Smooth muscle cell (in vitro differentiated cells): ENCODE data around the gene MATN1. TPM values are rescaled to one million over a fixed set of nuclear protein-coding genes. Genes with fewer than 3 reads are reported as not detected.
"Not testable (repeated sequence)": the region's sequence is repeated elsewhere in the genome, so short reads cannot be mapped to it uniquely, and the experiment has no call there.

Experiments used
- DNase-seq: peaks from one replicate; lab custom pipeline; 2025; ENCODE audit not compliant: unreplicated experiment; lab: John Stamatoyannopoulos, UW
- H2AFZ ChIP-seq: fragments of 200-600 bp; sonication (generic); 2 replicates; pipeline ENCODE4 v1.6.0; 2016; ENCODE audit warnings: antibody characterized with exemption, low read depth, mild to moderate bottlenecking
- H3F3A ChIP-seq: fragments of 200-600 bp; sonication (generic); 2 replicates; pipeline ENCODE4 v1.6.0; 2017; ENCODE audit warnings: antibody characterized with exemption, low read depth
- H3K27ac ChIP-seq: fragments of 200-600 bp; sonication (generic); 2 replicates; pipeline ENCODE4 v1.5.1; 2016; ENCODE audit warnings: low read depth, mild to moderate bottlenecking
- H3K27me3 ChIP-seq: fragments of 200-600 bp; sonication (generic); 2 replicates; pipeline ENCODE4 v1.6.1; 2016; ENCODE audit warnings: low read depth, mild to moderate bottlenecking
- H3K36me3 ChIP-seq: fragments of 200-600 bp; sonication (generic); 2 replicates; pipeline ENCODE4 v1.5.1; 2016; ENCODE audit warnings: low read depth
- H3K4me1 ChIP-seq: fragments of 200-600 bp; sonication (generic); 2 replicates; pipeline ENCODE4 v1.5.1; 2016; ENCODE audit warnings: low read depth
- H3K4me2 ChIP-seq: fragments of 200-600 bp; sonication (generic); 2 replicates; pipeline ENCODE4 v1.6.0; 2016; ENCODE audit warnings: mild to moderate bottlenecking
- H3K4me3 ChIP-seq: fragments of 200-600 bp; sonication (generic); 2 replicates; pipeline ENCODE4 v1.5.1; 2016; ENCODE audit warnings: mild to moderate bottlenecking
- H3K79me2 ChIP-seq: fragments of 200-600 bp; sonication (generic); 2 replicates; pipeline ENCODE4 v1.6.0; 2016; ENCODE audit warnings: low read depth, mild to moderate bottlenecking
- H3K9ac ChIP-seq: fragments of 200-600 bp; sonication (generic); 2 replicates; pipeline ENCODE4 v1.6.0; 2016; ENCODE audit warnings: low read depth
- H3K9me3 ChIP-seq: fragments of 200-600 bp; sonication (generic); replicated peaks from 2 replicates; pipeline ENCODE4 v1.5.1; 2016; ENCODE audit warnings: low read depth
- H4K20me1 ChIP-seq: fragments of 200-600 bp; sonication (generic); 2 replicates; pipeline ENCODE4 v1.6.0; 2016; ENCODE audit warnings: low read depth
- WGBS: methylation state at CpG from one replicate; pipeline ENCODE4 v1.1.7; 2016; ENCODE audit warnings: low lambda C conversion rate; 5-methylcytosine and 5-hydroxymethylcytosine counted together
- polyA plus RNA-seq: library from polyadenylated mRNA; unstranded; fragments of >200 nt; fragmentation: Nextera tagmentation; extraction: Ambion mirVana; gene quantifications from 2 replicates; pipeline ENCODE4 v1.2.1, GENCODE V29; 2016
- total RNA-seq: library from RNA; depleted of rRNA; stranded (reverse); fragments of >200 nt; gene quantifications from 2 replicates; pipeline ENCODE4 v1.2.3, GENCODE V29; 2014
- TF ChIP-seq, protein P1 (sequence below): fragments of 200-600 bp; sonication (generic); IDR thresholded peaks from 2 replicates; pipeline ENCODE4 v1.5.1; 2017; ENCODE audit warnings: borderline replicate concordance, mild to moderate bottlenecking, antibody characterized with exemption; ENCODE audit not compliant: insufficient read depth, poor library complexity, severe bottlenecking

The MATN1 gene
- total and polyA plus RNA-seq, 2 experiments from 2014 or later: 0.40 to 2.0 TPM

GRCh38 chr1:30768159-30768829 lies 44.9 kb upstream of the MATN1 start:
- no peaks in the 10 kb centered on the region for H4K20me1 ChIP-seq
- H3K36me3 ChIP-seq: no peaks in the 10 kb centered on the region
- H3K4me1 ChIP-seq: no peaks in the 10 kb centered on the region
- no peak overlapping the region for H3K27ac ChIP-seq
- H3K9ac ChIP-seq: no peak overlapping the region
- WGBS: 92% methylated on average over 9 of the region's 9 CpGs
- H2AFZ ChIP-seq: no peak overlapping the region
- H3K79me2 ChIP-seq: no peaks in the 10 kb centered on the region
- no peaks in the 10 kb centered on the region for H3K27me3 ChIP-seq
- no peaks in the 10 kb centered on the region for H3F3A ChIP-seq
- no peak for DNase-seq
- TF ChIP-seq, protein P1, sequence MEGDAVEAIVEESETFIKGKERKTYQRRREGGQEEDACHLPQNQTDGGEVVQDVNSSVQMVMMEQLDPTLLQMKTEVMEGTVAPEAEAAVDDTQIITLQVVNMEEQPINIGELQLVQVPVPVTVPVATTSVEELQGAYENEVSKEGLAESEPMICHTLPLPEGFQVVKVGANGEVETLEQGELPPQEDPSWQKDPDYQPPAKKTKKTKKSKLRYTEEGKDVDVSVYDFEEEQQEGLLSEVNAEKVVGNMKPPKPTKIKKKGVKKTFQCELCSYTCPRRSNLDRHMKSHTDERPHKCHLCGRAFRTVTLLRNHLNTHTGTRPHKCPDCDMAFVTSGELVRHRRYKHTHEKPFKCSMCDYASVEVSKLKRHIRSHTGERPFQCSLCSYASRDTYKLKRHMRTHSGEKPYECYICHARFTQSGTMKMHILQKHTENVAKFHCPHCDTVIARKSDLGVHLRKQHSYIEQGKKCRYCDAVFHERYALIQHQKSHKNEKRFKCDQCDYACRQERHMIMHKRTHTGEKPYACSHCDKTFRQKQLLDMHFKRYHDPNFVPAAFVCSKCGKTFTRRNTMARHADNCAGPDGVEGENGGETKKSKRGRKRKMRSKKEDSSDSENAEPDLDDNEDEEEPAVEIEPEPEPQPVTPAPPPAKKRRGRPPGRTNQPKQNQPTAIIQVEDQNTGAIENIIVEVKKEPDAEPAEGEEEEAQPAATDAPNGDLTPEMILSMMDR: no peak
- no peak overlapping the region for H3K4me2 ChIP-seq
- H3K9me3 ChIP-seq: no peaks in the 10 kb centered on the region
- H3K4me3 ChIP-seq: no peak overlapping the region

- 98% methylated on average over 8 of the region's 8 CpGs for WGBS
- not testable (repeated sequence) for DNase-seq
Measured at GRCh38 chr1:30766948-30767347, 43.6 kb upstream of the MATN1 start.

DNA sequence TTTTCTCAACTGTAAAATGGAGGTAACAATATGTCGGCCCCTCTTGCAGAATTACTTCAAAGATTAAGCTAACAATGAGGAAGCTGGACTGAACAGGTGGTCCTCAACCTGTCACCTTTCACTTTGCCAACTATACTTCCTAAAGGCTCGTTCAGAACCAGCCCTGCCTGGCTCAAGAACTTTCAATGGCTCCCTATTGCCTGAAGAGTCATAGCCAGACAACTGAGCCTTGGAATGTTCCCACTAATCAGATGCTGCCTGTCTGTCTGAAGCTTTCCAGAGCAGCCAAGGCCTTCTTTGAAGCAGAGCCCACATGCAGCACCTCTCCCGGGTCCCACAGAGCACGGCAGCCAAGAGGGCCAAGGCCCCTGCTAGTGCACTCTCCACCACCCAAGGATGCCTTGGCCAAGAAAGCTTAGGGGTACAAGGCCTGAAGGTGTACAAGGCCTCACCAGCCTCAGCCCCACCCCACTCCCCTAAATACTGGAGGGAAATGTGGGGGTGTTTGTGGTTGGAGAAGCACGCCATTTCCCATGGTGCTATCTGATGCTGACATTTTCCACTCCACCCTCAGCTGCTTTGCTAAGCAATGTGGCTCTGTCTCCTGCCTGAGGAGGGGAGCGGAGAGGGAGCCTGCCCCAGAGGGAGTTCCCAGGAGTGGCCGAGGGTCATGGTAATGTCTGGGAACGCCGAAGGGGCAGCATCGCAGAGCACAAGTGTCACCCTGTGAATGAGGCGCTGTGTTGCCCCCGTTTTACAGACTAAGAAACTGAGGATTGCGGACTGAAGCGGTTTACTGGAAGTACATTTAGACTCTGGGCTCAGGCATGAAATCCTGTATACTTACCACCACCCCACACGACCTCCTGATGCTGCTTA lies 42.4 kb upstream of the MATN1 start:
- no peaks in the 10 kb centered on the region for H3K9me3 ChIP-seq
- TF ChIP-seq, protein P1: no peak
- no peaks in the 10 kb centered on the region for H3K36me3 ChIP-seq
- 67% methylated on average over 15 of the region's 15 CpGs for WGBS
- H3K4me2 ChIP-seq: no peak overlapping the region
- H2AFZ ChIP-seq: no peak overlapping the region
- DNase-seq: no peak
- H3K4me3 ChIP-seq: no peak overlapping the region
- no peaks in the 10 kb centered on the region for H3F3A ChIP-seq
- no peaks in the 10 kb centered on the region for H3K79me2 ChIP-seq
- H4K20me1 ChIP-seq: no peaks in the 10 kb centered on the region
- peaks cover 13% of the 10 kb centered on the region for H3K4me1 ChIP-seq
- no peak overlapping the region for H3K9ac ChIP-seq
- no peaks in the 10 kb centered on the region for H3K27me3 ChIP-seq
- no peak overlapping the region for H3K27ac ChIP-seq

More at GRCh38 chr1:30766948-30767347, 43.6 kb upstream of the MATN1 start:
- not testable (repeated sequence) for H3K27ac ChIP-seq, H3K4me1 ChIP-seq, H3K9me3 ChIP-seq, H3F3A ChIP-seq, H3K4me3 ChIP-seq, H2AFZ ChIP-seq, H3K36me3 ChIP-seq, H3K9ac ChIP-seq, H3K4me2 ChIP-seq, H3K27me3 ChIP-seq, H4K20me1 ChIP-seq, H3K79me2 ChIP-seq

GRCh38 chr1:30764939-30765555 lies 41.7 kb upstream of the MATN1 start:
- H3K9me3 ChIP-seq: no peaks in the 10 kb centered on the region
- H3K4me2 ChIP-seq: no peak overlapping the region
- no peaks in the 10 kb centered on the region for H3K27me3 ChIP-seq
- no peak overlapping the region for H3K27ac ChIP-seq
- H4K20me1 ChIP-seq: no peaks in the 10 kb centered on the region
- H3K36me3 ChIP-seq: no peaks in the 10 kb centered on the region
- H2AFZ ChIP-seq: no peak overlapping the region
- no peak overlapping the region for H3K4me3 ChIP-seq
- no peaks in the 10 kb centered on the region for H3K79me2 ChIP-seq
- no peaks in the 10 kb centered on the region for H3F3A ChIP-seq
- TF ChIP-seq, protein P1: no peak
- 93% methylated on average over 18 of the region's 18 CpGs for WGBS
- DNase-seq: no peak
- no peak overlapping the region for H3K9ac ChIP-seq
- H3K4me1 ChIP-seq: peaks cover 13% of the 10 kb centered on the region
